Hematopoietic multipotent progenitor cell treated with erythropoietin and hydrocortisone succinate and interleukin-3 and kit ligand, for 8 days (in vitro differentiated cells): ENCODE measurements around the gene STX3.
"Not testable (repeated sequence)": the region's sequence is repeated elsewhere in the genome, so short reads cannot be mapped to it uniquely, and the experiment has no call there.

ENCODE experiments used
- DNase-seq: peaks from one replicate; pipeline ENCODE4 v3.0.0-alpha.2; 2015

STX3 gene

DNA sequence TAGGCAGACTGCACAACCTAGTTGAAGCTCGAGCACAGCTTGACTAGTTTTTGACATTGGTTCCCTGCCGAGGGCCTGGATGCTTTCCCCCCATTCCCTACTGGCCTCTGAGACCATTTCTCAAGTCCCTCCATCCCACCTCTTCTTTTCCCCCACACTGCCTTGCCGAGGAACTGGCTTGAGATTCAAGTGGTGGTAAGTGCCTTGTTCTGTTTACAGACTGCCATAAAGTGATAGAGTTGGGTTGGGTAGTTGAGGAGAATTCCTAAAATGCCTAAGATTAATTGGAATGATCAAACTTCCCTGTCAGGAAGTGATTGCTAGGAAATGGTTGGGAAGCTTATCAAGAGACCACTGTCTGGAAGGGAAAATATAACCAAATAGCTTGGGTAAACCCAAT is 39.2 kb downstream of the STX3 start:
- DNase-seq = no peak

DNA sequence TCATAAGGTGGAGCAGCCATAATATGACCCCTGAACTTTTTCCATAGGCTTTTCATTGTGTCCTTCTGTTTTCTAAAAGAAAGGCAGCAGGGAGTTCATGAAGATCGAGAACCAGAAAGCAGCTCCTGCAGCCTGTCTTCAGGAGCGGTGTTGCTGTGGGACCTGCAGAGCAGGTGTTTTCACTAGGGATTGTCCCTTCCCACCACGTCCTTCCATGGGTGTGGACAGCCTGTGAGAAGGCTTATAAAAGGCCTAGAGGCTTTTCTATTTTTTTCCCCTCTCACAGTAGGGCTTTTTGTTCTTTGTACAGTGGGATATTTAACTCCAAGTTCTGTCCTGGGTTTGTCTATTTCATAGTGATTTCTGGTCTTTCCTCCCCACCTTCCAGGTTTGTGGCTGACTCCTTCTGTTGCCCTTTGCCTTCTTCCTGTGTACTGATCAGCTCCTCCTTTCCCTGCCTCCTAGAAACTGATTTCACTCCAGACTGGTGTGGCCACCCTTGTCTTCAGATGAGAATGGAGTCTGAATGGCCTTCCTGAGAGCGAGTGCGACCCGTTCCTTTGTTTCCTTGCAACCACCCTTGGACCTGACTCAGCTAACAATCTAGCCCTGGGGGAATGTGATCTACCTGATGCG is 45.3 kb downstream of the STX3 start:
- no peak for DNase-seq

DNA sequence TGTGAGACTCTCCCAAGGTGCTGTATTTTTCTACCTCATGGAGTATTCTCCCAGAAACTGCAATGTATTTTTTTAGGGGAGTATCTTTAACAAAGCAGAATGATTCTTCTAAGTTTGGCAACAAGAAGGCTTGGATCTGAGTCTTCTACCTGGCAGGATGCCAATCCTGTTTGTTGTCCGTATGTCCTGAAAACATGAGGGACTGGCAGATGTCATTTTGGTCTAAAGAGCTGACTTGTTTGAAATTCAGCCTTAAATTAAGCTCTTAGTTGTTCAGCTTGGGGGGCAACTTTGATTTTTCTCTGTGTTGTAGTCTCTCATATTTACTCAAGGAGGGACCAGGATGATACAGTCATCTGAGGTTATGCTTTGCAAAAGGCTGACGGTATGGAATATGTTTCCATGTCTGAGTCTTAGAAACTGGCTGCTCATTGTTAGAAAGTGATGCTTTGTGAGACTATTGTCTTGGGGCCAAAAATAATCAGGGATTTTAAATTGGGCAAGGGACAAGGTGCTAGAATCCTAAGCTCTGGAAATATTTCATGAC is 46.1 kb downstream of the STX3 start:
- DNase-seq = no peak

DNA sequence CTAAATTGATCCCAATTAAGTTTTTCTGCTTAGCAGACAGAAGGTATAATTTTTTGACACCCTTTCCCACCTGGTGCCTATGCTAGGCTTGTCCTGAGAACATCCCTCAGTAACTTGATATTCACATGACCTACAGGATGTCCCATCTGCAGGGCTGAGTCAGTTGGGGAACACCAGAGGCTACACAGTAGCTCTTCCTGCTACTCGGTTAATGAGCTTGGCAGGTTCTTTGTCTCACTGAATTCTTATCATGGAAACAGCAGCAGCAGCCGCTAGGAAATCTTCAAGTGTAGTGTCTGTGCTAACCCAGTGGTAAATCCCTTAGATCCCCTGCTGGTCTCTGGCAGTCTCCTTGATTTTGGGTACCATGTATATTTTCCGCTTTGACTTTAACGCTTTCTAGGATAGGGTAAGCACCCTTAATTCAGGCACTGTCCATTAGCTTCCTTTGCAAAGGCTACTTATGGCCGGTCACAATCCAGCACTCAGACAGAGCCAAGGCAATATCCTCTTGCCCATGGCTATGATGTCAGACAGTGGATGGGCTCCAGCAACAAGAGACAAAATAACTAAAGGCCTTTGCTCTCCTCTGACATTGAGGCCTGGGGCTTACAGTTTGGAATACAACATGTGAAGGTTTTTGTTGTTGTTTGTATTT is 46.9 kb downstream of the STX3 start:
- DNase-seq = no peak

DNA sequence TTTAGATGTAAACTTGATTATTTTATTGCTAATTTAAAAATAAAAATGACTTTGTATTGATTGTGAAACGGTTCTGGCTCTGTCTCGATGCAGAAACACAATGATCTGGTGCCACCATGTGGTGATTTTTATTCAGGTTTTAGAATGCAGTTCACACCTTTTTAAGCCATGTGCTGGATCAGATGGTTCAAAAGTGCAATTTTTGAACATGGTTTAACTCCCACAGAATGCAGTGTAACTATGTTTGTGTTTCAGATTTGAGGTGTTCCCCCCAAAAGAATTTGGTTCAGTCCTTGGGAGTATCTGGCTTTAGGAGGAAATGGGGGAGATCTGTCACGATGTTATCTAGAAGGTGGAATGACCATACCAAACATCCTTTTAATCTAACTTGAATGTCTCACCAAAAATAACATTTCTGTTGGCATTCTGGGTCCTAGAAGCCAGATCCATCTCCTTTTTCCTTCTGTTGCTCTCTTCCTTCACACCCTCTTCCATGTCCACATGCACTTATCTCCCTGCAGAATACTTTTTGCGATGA is 47.5 kb downstream of the STX3 start:
- DNase-seq = peak; percentile 78

DNA sequence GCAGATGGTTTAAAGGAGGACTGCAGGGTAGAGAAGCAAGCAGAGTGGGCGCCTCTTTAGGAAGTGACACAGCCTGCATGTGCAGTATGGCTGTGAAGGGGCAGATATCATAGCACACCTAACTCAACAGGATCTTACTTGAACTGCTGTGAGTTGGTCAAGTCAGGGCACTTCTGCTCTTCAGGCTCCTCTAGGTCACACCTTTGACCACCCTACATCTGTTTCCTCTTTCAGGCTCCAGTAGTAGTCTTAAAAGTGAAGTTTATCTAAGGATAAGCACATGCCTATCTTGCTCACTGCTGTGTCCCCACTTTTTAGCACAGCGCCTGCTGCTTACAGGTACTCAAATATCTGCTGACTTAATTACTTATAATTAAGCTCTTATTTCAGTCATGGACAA is 48.9 kb downstream of the STX3 start:
- DNase-seq = no peak

DNA sequence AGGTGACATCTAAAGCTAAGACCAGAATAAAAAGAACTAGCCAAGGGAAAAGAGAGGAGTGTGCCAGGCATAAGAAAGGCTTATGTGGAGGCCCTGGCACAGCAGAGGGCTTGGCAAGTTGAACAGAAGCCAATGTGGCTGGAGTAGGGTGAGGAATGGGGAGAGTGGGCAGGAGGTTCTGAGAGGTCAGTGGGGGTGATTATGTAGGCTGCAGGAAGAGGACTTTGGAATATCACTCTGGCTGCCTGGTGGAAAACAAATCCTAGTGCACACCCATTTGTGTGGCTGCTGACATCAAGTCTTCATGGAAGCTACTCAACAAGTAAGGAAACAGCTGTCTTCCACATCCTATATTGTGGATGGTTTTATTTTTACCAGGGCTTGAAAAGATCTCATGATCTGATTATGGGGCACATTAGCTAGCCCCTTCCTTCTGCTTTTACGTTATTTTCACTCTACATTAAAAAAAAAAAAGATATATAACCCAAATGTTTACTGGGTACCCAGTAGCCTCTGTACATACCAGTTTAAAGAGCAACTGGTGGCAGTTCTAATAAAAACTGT is 52.0 kb downstream of the STX3 start:
- no peak for DNase-seq

DNA sequence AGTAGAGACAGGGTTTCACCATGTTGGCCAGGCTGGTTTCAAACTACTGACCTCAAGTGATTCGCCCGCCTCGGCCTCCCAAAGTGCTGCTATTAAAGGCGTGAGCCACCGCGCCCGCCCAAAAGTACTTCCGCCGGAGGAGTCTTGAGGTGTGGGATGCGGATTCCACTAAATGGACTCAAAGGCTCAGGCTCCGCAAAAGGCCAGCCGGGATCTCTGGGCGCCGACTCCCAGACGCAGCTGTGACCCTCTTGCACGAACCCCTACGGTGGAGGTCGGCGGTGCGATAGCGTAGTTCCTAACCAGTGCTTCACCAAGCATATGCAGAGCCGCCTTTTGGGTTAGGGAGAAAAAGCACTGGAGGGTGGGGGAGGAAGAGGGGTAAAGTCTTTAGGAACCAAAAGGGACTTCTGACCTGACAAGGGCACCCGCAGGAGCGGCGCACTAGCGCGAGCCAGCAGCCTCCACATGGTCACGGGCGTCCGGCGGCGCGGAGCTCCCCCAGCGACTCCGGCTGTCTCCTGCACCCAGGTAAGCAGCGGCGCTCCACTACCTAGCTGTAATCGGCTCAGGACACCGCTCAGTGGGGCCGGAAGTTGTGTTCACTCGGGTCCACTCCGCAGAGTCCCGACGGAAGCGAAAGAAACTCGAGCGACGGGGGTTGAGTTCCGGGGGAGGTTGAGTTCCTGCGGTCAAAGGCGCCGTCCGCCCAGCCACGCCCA is 55.2 kb downstream of the STX3 start, which contains the start of gene MRPL16:
Gene MRPL16 (minus strand): TSS at position 590 of the 722 bp plus-strand sequence. CDS start 120 bp downstream, at position 470.
- DNase-seq = peak; percentile 91

DNA sequence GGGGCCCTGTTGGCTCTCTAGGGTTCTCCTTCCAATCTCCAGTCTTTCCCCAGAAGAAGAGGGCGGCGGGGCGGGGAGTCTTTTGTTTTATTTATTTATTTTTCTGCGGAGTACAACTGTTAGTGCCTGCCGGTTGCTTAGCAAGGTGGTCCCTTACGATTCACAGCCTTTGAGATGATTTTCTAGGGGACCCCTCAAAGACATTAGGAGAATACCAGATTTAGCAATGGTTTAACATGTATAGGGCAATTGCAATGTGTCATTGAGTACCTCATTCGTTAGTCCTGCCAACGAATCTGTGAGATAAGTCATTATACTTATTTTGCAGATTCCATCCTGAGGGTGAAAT is 55.7 kb downstream of the STX3 start:
- DNase-seq = no peak

DNA sequence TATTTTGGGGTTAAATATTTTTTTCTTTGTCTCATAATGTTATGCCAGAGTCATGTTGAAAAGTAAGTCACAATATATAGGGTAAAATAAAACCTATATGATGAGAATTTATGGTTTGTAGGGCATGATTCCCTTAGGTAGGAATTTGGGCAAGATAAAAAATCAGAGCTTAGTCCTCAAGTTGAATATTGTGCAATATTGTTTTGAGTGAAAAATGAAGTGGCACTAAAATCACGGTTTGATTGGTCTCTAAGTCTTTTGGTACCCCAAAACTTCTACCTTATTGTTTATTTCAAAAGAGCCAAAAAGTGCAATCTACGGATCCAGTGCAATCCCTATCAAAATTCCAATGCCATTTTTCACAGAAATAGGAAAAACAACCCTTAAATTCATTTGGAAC is 57.0 kb downstream of the STX3 start:
- no peak for DNase-seq

DNA sequence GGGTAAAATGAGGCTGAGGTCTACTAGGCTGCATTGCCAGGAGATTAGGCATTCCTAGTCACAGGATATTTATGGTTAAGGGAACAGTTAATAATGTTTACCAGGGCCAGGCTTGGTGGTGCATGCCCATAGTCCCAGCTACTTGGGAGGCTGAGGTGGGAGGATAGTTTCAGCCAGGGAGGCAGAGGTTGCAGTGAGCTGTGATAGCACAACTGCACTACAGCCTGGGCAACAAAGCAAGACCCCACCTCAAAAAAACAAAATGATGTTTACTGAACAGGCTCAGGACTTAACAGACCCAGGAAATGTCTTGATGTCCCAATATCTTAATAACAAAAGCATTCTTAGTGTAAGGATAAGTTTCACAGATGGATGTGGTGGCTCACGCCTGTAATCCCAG is 58.2 kb downstream of the STX3 start:
- no peak for DNase-seq

DNA sequence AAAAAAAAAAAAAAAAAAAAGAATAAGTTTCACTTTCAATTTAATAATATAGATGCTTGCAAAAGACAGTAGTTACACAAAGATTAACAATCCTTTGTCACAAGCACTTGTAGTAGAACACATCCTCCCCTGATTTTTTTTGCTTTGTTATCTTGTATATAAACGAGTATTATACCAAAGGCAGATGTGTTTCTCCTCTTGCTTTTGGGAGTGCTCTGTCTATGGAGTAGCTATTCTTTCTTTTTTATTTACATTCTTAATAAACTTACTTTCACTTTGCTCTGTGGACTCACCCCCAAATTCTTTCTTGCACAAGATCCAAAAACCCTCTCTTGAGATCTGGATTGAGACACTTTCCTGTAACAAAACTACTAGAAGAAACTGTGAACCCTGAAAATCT is 58.8 kb downstream of the STX3 start:
- DNase-seq = no peak

DNA sequence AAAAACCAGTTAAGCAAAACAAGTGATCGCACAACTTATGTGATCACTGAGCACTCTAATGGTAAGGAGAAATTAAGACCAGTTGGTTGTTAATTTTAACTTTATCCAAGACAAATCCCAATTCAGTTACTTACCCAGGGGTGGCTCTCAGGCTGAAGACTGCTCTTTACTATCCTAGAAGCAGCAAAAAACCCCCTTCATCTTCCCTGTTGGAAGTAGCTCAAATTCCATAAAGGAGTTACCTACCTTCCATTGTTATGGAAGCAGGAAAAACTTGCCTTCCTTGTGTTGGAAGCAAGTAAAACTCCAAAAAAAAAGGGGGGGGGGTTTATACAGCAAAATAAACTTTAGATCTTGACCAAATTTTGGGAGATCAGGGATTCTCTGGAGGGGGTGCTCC is 60.6 kb downstream of the STX3 start:
- DNase-seq = no peak

DNA sequence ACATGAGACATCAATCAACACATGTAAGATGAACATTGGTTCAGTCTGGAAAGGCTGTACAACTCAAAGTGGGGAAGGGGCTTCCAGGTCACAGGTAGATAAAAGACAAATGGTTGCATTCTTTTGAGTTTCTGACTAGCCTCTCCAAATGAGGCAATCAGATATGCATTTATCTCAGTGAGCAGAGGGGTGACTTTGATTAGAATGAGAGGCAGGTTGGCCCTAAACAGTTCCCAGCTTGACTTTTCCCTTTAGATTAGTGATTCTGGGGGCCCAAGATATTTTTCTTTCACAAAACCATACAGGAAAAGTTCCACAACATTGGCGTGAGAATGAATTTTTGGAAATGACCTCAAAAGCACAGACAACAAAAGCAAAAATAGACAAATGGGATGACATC is 61.3 kb downstream of the STX3 start:
- not testable (repeated sequence) for DNase-seq

DNA sequence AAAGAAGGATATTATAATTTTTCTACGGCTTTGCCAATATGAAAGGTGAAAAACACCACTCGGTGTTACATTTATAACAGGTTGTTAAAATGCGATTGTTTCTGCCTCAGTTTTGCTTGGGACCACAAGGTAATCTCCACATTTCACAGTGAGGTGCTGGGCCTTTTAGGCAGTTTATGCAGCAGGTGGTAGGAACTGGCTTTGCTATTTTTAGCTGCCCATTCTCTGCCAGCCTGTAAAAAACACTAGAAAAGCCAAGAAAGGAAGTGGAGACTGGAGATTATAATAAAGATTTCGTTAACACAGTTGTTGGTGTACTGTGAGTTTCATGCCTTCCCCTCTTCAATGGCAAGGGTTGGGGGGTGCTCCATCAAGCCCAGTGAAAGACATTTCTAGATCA is 63.4 kb downstream of the STX3 start:
- DNase-seq = no peak

DNA sequence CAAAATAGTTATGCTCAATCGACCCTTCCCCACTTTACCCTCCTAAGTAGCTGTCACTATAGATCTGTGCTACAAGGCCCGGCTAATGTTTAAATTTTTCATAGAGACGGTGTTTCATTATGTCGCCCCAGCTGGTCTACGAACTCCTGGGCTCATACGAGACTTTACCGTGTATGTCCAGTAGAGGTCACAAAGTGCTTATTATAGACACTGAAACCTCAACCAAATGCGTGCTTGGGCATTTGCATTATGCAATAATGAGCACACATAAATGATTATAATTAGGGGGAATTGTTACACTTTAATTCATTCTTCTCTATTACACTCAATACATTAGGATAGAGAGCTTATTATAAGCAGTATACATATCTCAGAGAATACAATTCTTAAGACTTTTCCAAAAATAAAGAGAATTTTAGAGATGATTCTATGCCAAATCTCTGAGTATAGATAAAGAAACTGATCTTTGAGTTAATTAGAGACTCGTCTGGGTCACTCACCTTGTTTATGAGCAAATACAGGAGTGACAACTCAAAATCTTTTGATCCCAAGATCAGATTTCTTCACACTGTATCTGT is 67.9 kb downstream of the STX3 start:
- DNase-seq = peak; percentile 86

DNA sequence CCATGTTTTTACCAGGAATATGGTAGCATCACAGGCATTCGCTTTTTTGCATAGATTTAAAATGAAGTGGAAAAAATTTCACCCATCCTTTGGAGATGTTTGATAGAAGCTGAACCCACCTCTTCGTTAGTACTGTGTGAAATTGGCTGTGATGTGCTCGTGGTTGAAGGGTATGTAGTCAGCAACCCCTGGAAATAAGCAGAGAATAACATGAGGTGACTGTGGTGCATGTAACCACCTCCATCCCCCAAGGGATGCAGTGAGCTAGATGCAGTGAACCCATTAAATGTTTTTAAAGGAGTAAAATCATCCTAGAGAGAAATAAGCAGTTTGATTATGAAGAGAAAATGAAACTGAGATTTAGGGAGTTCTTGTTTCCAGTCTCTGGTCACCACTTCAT is 74.2 kb downstream of the STX3 start:
- DNase-seq = no peak

DNA sequence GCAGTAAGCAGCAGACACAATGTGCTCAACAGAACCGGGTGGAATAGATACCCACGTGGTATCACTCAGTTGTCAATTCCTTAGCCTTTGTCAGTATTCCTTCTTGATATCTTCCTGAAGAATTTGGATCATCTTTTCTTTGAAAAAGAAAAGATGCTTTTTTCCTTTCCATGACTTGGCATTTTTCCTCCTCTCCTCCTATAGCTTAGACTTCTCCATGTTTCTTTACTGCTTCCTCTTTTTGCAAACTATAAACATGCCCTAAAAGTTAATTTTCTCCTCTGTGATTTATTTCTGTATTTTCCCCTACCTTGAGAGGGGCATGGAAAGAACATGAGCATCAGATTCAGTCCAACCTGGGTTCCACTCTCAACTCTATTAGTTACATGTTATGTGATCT is 78.4 kb downstream of the STX3 start:
- no peak for DNase-seq

DNA sequence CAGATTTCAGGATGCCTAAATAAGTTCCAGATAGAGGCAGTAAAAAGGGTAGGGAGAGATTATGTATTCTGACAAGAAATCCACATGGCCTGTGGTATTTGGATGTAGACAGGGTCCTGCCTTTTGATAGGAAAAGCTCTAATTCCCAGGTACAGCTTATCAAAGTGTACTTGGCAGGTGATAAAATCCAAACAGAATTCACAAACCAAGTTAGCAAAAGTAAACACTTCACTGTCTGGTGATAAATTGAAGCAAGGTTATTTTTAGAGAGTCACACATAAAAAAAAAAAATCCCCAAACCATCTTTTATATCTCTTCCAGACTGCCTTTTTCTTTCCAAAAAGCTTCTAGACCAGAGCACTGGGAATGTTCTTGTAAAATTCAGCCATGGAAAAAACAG is 84.4 kb downstream of the STX3 start:
- no peak for DNase-seq

DNA sequence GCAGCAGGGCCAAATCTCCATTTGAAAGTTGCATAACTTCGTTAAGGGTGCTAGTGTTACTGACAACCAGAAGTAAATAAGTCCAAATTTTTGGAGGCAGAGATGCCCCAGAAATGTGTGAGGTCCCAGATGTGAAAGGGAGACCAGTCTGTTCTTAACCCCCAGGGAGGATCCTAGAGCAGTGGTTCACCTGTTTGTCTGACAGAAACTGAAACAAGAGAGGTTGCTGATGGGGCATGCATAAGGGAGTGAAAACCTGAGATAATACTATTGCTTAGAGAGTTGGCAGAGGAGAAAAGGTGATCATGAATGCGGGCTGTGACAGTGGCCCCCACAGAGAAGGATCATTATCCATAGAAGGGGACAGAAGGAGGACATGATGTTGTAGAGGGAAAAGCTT is 86.3 kb downstream of the STX3 start:
- DNase-seq = no peak

DNA sequence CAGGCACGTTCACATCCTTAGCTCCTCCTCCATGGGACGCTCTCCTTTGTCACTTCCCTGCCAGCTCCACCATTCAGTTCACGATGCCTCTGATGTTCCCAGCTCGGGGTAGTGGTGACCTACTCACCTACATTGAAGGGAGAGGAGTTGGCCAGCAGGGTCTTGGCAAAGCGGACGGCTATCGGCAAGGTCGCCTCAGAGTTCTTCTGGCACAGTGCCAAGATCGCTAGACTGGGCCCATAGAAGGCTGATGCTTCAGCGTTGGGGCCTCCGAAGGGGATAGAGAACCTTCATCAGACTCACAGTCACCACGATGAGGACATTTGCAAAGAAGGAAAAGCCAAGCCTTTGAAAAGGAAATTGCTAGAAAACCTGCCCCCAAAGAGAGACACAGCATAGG is 87.1 kb downstream of the STX3 start:
- DNase-seq = no peak

DNA sequence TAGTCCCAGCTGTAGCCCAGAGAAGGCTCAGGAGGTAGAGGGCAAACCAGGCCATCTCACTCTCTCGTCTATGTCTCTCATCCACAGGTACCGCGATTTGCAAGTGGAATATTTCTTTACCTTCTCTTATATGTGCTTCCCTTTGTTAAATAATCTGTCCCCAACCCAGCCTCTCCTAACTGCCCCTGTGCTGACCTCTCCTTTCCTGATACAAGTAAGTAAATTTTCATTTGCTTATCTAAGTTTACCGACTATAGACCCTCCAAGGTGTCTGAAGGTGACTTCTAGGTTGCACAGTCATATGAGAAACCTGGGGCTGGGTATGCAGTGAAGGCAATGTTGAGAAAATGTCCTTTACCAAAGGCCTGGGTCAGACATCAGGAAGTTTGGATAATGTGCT is 90.2 kb downstream of the STX3 start, which contains the start of gene CBLIF:
Gene CBLIF (minus strand): TSS at position 101 of the 400 bp plus-strand sequence. CDS start 46 bp downstream, at position 55.
- no peak for DNase-seq

DNA sequence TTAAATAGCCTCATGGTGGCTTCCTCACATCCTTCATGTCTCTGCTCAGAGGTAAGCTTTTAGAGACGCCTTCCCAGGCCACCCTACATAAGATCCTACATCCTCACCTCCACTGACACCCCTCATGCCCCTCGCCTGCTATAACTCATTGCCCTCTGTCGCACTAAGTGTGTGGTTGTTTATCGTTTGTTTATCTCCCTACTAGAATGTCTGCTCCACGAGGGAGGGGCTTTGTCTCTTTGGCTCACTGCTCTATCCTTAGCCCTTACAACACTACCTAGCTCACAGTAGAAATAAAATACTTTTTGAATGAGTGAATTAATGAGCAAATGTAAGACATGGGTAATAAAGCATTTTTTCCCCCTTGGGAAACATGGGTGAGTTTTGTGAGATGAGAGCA is 91.4 kb downstream of the STX3 start:
- DNase-seq = no peak
